GM23338 (cell line): ENCODE data around the gene MRS2. TPM values are rescaled to one million over a fixed set of nuclear protein-coding genes. Genes with fewer than 3 reads are reported as not detected.

Experiments used
- ATAC-seq: fragments of 200-7000 bp; cut with Tn5 transposase; 3 replicates; pipeline ENCODE4 v1.9.1; 2020
- DNase-seq: peaks from one replicate; pipeline ENCODE4 v3.0.0-alpha.2; 2015; ENCODE audit warnings: low spot score
- H2AFZ ChIP-seq: fragments of 200-600 bp; sonication (generic); 2 replicates; pipeline ENCODE4 v1.8.0; 2016; ENCODE audit warnings: antibody characterized with exemption, mild to moderate bottlenecking, moderate library complexity
- H3F3A ChIP-seq: fragments of 200-600 bp; sonication (generic); replicated peaks from 2 replicates; pipeline ENCODE4 v1.8.0; 2017; ENCODE audit warnings: antibody characterized with exemption, mixed run types, low read depth
- H3K27ac ChIP-seq: fragments of 200-600 bp; sonication (generic); 2 replicates; pipeline ENCODE4 v1.6.1; 2016; ENCODE audit warnings: low read depth
- H3K27me3 ChIP-seq: fragments of 200-600 bp; sonication (generic); 2 replicates; pipeline ENCODE4 v1.8.0; 2016; ENCODE audit warnings: mild to moderate bottlenecking, mixed run types, moderate library complexity; ENCODE audit not compliant: insufficient read depth
- H3K36me3 ChIP-seq: fragments of 200-600 bp; sonication (generic); 2 replicates; pipeline ENCODE4 v1.8.0; 2016; ENCODE audit warnings: mild to moderate bottlenecking; ENCODE audit not compliant: insufficient read depth
- H3K4me1 ChIP-seq: fragments of 200-600 bp; sonication (generic); 2 replicates; pipeline ENCODE4 v1.8.0; 2016; ENCODE audit warnings: mild to moderate bottlenecking, moderate library complexity; ENCODE audit not compliant: insufficient read depth
- H3K4me2 ChIP-seq: fragments of 200-600 bp; sonication (generic); 2 replicates; pipeline ENCODE4 v1.7.1; 2017; ENCODE audit warnings: mixed run types
- H3K4me3 ChIP-seq: fragments of 200-600 bp; sonication (generic); 2 replicates; pipeline ENCODE4 v1.6.1; 2016; ENCODE audit warnings: mixed run types
- H3K79me2 ChIP-seq: fragments of 200-600 bp; sonication (generic); replicated peaks from 2 replicates; pipeline ENCODE4 v1.8.0; 2017; ENCODE audit warnings: mild to moderate bottlenecking; ENCODE audit not compliant: insufficient read depth
- H3K9me2 ChIP-seq: fragments of 200-600 bp; sonication (generic); 2 replicates; pipeline ENCODE4 v1.8.0; 2017; ENCODE audit not compliant: insufficient read depth
- H4K20me1 ChIP-seq: fragments of 200-600 bp; sonication (generic); replicated peaks from 2 replicates; pipeline ENCODE4 v1.8.0; 2017; ENCODE audit warnings: mild to moderate bottlenecking; ENCODE audit not compliant: insufficient read depth
- H3K27ac Mint-ChIP-seq: 2 replicates; pipeline ENCODE4 v1.8.0; 2020; ENCODE audit warnings: inconsistent platforms, mild to moderate bottlenecking, moderate library complexity, mixed read lengths
- H3K27me3 Mint-ChIP-seq: 3 replicates; pipeline ENCODE4 v1.8.0; 2022; ENCODE audit warnings: low read depth, mild to moderate bottlenecking, moderate library complexity, mixed read lengths, inconsistent platforms; ENCODE audit not compliant: insufficient read depth, poor library complexity
- H3K36me3 Mint-ChIP-seq: 3 replicates; pipeline ENCODE4 v1.8.0; 2021; ENCODE audit warnings: low read depth, mild to moderate bottlenecking, inconsistent platforms, moderate library complexity, mixed read lengths
- H3K4me1 Mint-ChIP-seq: 3 replicates; pipeline ENCODE4 v1.8.0; 2020; ENCODE audit warnings: mild to moderate bottlenecking, inconsistent platforms, mixed read lengths
- H3K4me3 Mint-ChIP-seq: 3 replicates; pipeline ENCODE4 v1.8.0; 2021; ENCODE audit warnings: moderate library complexity, mild to moderate bottlenecking, inconsistent platforms, mixed read lengths
- H3K9me3 Mint-ChIP-seq: 3 replicates; pipeline ENCODE4 v1.8.0; 2020; ENCODE audit warnings: moderate library complexity, mild to moderate bottlenecking, inconsistent platforms, mixed read lengths
- CREB1 ChIP-seq: fragments of 250-450 bp; sonication (Bioruptor Pico); IDR thresholded peaks from 2 replicates; pipeline ENCODE4 v1.5.0; 2020; ENCODE audit warnings: low read depth, mild to moderate bottlenecking, moderate library complexity
- CTCF ChIP-seq, 2 experiments: fragments of 200-600 bp in 1 of 2; sonication (generic) in 1 of 2; conservative IDR thresholded peaks; 2 replicates each; pipeline versions ENCODE4 v1.5.1 to v1.6.1; 2016 to 2017; ENCODE audit warnings: antibody characterized with exemption in 2 of 2, low read depth in 2 of 2, mild to moderate bottlenecking in 2 of 2, moderate library complexity in 1 of 2
- ETS1 ChIP-seq: IDR thresholded peaks from 2 replicates; pipeline ENCODE4 v1.6.1; 2016; ENCODE audit warnings: antibody characterized with exemption
- EZH2 ChIP-seq: fragments of 200-600 bp; sonication (generic); IDR thresholded peaks from one replicate; pipeline ENCODE4 v1.8.0; 2017; ENCODE audit warnings: antibody characterized with exemption, mild to moderate bottlenecking, low read depth; ENCODE audit not compliant: unreplicated experiment
- EZH2phosphoT487 ChIP-seq: fragments of 200-600 bp; sonication (generic); IDR thresholded peaks from one replicate; pipeline ENCODE4 v1.8.1; 2018; ENCODE audit warnings: antibody characterized with exemption; ENCODE audit not compliant: unreplicated experiment
- JUNB ChIP-seq: IDR thresholded peaks from one replicate; pipeline ENCODE4 v1.6.1; 2016; ENCODE audit warnings: antibody characterized with exemption; ENCODE audit not compliant: unreplicated experiment
- NANOG ChIP-seq: IDR thresholded peaks from 2 replicates; pipeline ENCODE4 v1.6.1; 2016; ENCODE audit warnings: antibody characterized with exemption, borderline replicate concordance
- POLR2AphosphoS5 ChIP-seq: IDR thresholded peaks from 2 replicates; pipeline ENCODE4 v1.6.1; 2016; ENCODE audit warnings: antibody characterized with exemption, low read depth
- REST ChIP-seq: IDR thresholded peaks from one replicate; pipeline ENCODE4 v1.6.1; 2018; ENCODE audit warnings: antibody characterized with exemption; ENCODE audit not compliant: unreplicated experiment
- STAT1 ChIP-seq: IDR thresholded peaks from one replicate; pipeline ENCODE4 v1.6.1; 2016; ENCODE audit warnings: antibody characterized with exemption; ENCODE audit not compliant: unreplicated experiment
- ZNF114 ChIP-seq: fragments of 250-450 bp; sonication (Bioruptor Pico); IDR thresholded peaks from 2 replicates; pipeline ENCODE4 v1.5.0; 2020; ENCODE audit warnings: mild to moderate bottlenecking, moderate library complexity
- ZNF331 ChIP-seq: fragments of 250-450 bp; sonication (Bioruptor Pico); IDR thresholded peaks from 2 replicates; pipeline ENCODE4 v1.5.0; 2020; ENCODE audit warnings: low read depth, mild to moderate bottlenecking, moderate library complexity
- ZNF462 ChIP-seq: fragments of 250-450 bp; sonication (Bioruptor Pico); IDR thresholded peaks from 2 replicates; pipeline ENCODE4 v1.5.0; 2020; ENCODE audit warnings: mild to moderate bottlenecking, moderate library complexity
- polyA plus RNA-seq: library from polyadenylated mRNA; unstranded; fragments of >200 nt; fragmentation: Nextera tagmentation; extraction: Ambion mirVana; gene quantifications from 2 replicates; pipeline ENCODE4 v1.2.1, GENCODE V29; 2016
- total RNA-seq: library from RNA; depleted of rRNA; stranded (reverse); fragments of >200 nt; shearing (Covaris generic); gene quantifications from 2 replicates; pipeline ENCODE4 v1.2.3, GENCODE V29; 2014

MRS2 gene
- total and polyA plus RNA-seq, 2 experiments from 2014 or later: 80.9 to 125 TPM

- Mint-ChIP-seq H3K27me3 (peaks cover 2% of the 10 kb centered on the region), H3K36me3 (no peaks in the 10 kb centered on the region), H3K4me3 (no peak overlapping the region), H3K4me1 (0 out of 3 replicates have a peak, but pooled peaks cover 2% of the 10 kb centered on the region), H3K27ac (no peak overlapping the region), H3K9me3 (no peaks in the 10 kb centered on the region)
- no peaks in the 10 kb centered on the region for H3K36me3 ChIP-seq
- no peaks in the 10 kb centered on the region; the same call in 1 of the 2 replicates for H4K20me1 ChIP-seq
- no peak for TF ChIP-seq REST
- no peak for TF ChIP-seq ZNF462 (CRISPR knock-in tag)
- TF ChIP-seq POLR2AphosphoS5: no peak
- no peak for TF ChIP-seq ZNF114 (CRISPR knock-in tag)
- TF ChIP-seq EZH2: no peak
- no peak for TF ChIP-seq EZH2phosphoT487
- TF ChIP-seq ZNF331 (CRISPR knock-in tag): no peak
- TF ChIP-seq NANOG: no peak
- no peak for TF ChIP-seq STAT1
- no peak for TF ChIP-seq CTCF (conservative IDR thresholded peaks at IDR 0.05; ENCODE audit: low read depth in 2 of 2)
- TF ChIP-seq ETS1: no peak
- no peak for TF ChIP-seq CREB1
- TF ChIP-seq JUNB: no peak
- H3K4me3 ChIP-seq: no peak overlapping the region
- no peaks in the 10 kb centered on the region for H3K4me1 ChIP-seq
- H3K27me3 ChIP-seq: no peaks in the 10 kb centered on the region
- no peaks in the 10 kb centered on the region for H3K79me2 ChIP-seq
- no peak overlapping the region for H3K27ac ChIP-seq
- H3K9me2 ChIP-seq: no peaks in the 10 kb centered on the region
- DNase-seq (peak; percentile 18), ATAC-seq (peak; percentile 64)
- no peak overlapping the region for H3K4me2 ChIP-seq
- H3F3A ChIP-seq: no peaks in the 10 kb centered on the region
- H2AFZ ChIP-seq: no peak overlapping the region
These were observed 52.3 kb downstream of the MRS2 start for GRCh38 chr6:24455061-24455460.
